HCT116 (cell line): Measurements from ENCODE around the gene BCR. TPM values are rescaled to one million over a fixed set of nuclear protein-coding genes. Genes with fewer than 3 reads are reported as not detected.

ENCODE experiments used
- ATAC-seq: fragments of 200-7000 bp; cut with Tn5 transposase; 2 replicates; pipeline ENCODE4 v1.9.1; 2020; ENCODE audit warnings: mild to moderate bottlenecking, moderate library complexity
- BruUV-seq: library from RNA; stranded (reverse); fragments of 400-500 nt; replicated peaks from 2 replicates; lab custom pipeline; 2021; lab: Mats Ljungman, UMichigan
- CTCF ChIA-PET: fragments of 300-600 bp; sonication (Branson Sonifier 250); formaldehyde crosslinking; loops from one replicate; lab custom pipeline; 2021; ENCODE audit warnings: antibody characterized with exemption; lab: Charles Lee
- POLR2A ChIA-PET: fragments of 300-600, 350-600 bp; sonication (Branson Sonifier 250); formaldehyde crosslinking; loops from one replicate; lab custom pipeline; 2021; ENCODE audit warnings: antibody characterized with exemption; lab: Charles Lee
- RAD21 ChIA-PET, 2 experiments: fragments of 300-600 bp; sonication (Branson Sonifier 250); formaldehyde crosslinking; loops; one replicate each; lab custom pipeline; 2023; ENCODE audit warnings: low total read pairs in 2 of 2; ENCODE audit not compliant: uncharacterized antibody in 2 of 2, unreplicated experiment in 2 of 2, low non-redundant PET in 1 of 2; lab: Charles Lee
- DNase-seq: peaks from one replicate; pipeline ENCODE4 v3.0.0-alpha.2; 2010; ENCODE audit warnings: low read depth, low spot score
- H2AFZ ChIP-seq: fragments of 200-600 bp; shearing (Covaris generic), sonication (generic); 2 replicates; pipeline ENCODE4 v1.6.1; 2017; ENCODE audit warnings: low read depth, mixed run types, mixed read lengths, antibody characterized with exemption, low read length; ENCODE audit not compliant: poor library complexity, severe bottlenecking
- H3K27ac ChIP-seq: 2 replicates; pipeline ENCODE4 v1.5.1; 2012; ENCODE audit warnings: low read depth, low read length
- H3K27me3 ChIP-seq: fragments of 200-600 bp; sonication (generic); 2 replicates; pipeline ENCODE4 v1.6.1; 2016; ENCODE audit warnings: mixed run types, low read length, mixed read lengths; ENCODE audit not compliant: insufficient read depth
- H3K36me3 ChIP-seq, 2 experiments: fragments of 200-500 bp in 1 of 2; fragments of 200-600 bp in 1 of 2; sonication (Bioruptor generic) in 1 of 2; sonication (generic) in 1 of 2; 2 replicates each; pipeline versions ENCODE4 v1.5.1 to v1.6.1; 2014 to 2016; ENCODE audit warnings: low read length in 2 of 2, inconsistent platforms in 1 of 2, mixed read lengths in 1 of 2, mixed run types in 1 of 2; ENCODE audit not compliant: insufficient read depth in 2 of 2, control insufficient read depth in 1 of 2
- H3K4me1 ChIP-seq, 2 experiments: fragments of 200-600 bp in 1 of 2; sonication (generic) in 1 of 2; 2 replicates each; pipeline versions ENCODE4 v1.5.1 to v1.6.1; 2012 to 2017; ENCODE audit warnings: low read length in 2 of 2, inconsistent platforms in 1 of 2, mild to moderate bottlenecking in 1 of 2, mixed read lengths in 1 of 2, mixed run types in 1 of 2, moderate library complexity in 1 of 2; ENCODE audit not compliant: insufficient read depth in 2 of 2, control insufficient read depth in 1 of 2
- H3K4me2 ChIP-seq: fragments of 200-600 bp; sonication (generic); 2 replicates; pipeline ENCODE4 v1.6.1; 2017; ENCODE audit warnings: mixed run types, low read length, mixed read lengths
- H3K4me3 ChIP-seq, 2 experiments: fragments of 200-600 bp in 1 of 2; sonication (generic) in 1 of 2; replicated peaks in 1 of 2; 2 replicates each; pipeline ENCODE4 v1.5.1; 2011 to 2016; ENCODE audit warnings: low read length in 2 of 2, control low read depth in 1 of 2, low read depth in 1 of 2, mild to moderate bottlenecking in 1 of 2, mixed read lengths in 1 of 2, mixed run types in 1 of 2
- H3K79me2 ChIP-seq: fragments of 200-600 bp; sonication (generic); 2 replicates; pipeline ENCODE4 v1.6.1; 2017; ENCODE audit warnings: mild to moderate bottlenecking, mixed run types, low read length, moderate library complexity, mixed read lengths; ENCODE audit not compliant: insufficient read depth
- H3K9ac ChIP-seq: fragments of 200-600 bp; sonication (generic); 2 replicates; pipeline ENCODE4 v1.6.1; 2016; ENCODE audit warnings: low read length, mixed read lengths
- H3K9me2 ChIP-seq: fragments of 200-600 bp; sonication (generic), shearing (Covaris generic); 2 replicates; pipeline ENCODE4 v1.6.1; 2017; ENCODE audit warnings: mixed run types, mild to moderate bottlenecking, moderate library complexity; ENCODE audit not compliant: insufficient read depth
- H3K9me3 ChIP-seq, 2 experiments: fragments of 200-500 bp in 1 of 2; fragments of 200-600 bp in 1 of 2; sonication (Bioruptor generic) in 1 of 2; sonication (generic) in 1 of 2; 2 replicates each; pipeline ENCODE4 v1.6.1; 2014 to 2017; ENCODE audit warnings: low read length in 2 of 2, mixed read lengths in 2 of 2, inconsistent platforms in 1 of 2, low read depth in 1 of 2, mild to moderate bottlenecking in 1 of 2, mixed run types in 1 of 2, moderate library complexity in 1 of 2; ENCODE audit not compliant: control insufficient read depth in 1 of 2, insufficient read depth in 1 of 2
- H4K20me1 ChIP-seq: fragments of 200-600 bp; sonication (generic), shearing (Covaris generic); 2 replicates; pipeline ENCODE4 v1.6.1; 2017; ENCODE audit warnings: mixed run types, mild to moderate bottlenecking, moderate library complexity; ENCODE audit not compliant: insufficient read depth
- CBX3 ChIP-seq: IDR thresholded peaks from 2 replicates; pipeline ENCODE4 v1.6.1; 2012; ENCODE audit warnings: low read depth
- EGR1 ChIP-seq: IDR thresholded peaks from 2 replicates; pipeline ENCODE4 v1.6.1; 2012; ENCODE audit warnings: low read depth
- ELF1 ChIP-seq: IDR thresholded peaks from 2 replicates; pipeline ENCODE4 v1.6.1; 2012; ENCODE audit warnings: low read depth, borderline replicate concordance
- JUND ChIP-seq: IDR thresholded peaks from 2 replicates; pipeline ENCODE4 v1.6.1; 2012
- POLR2AphosphoS5 ChIP-seq: IDR thresholded peaks from 2 replicates; pipeline ENCODE4 v1.6.1; 2011; ENCODE audit warnings: mild to moderate bottlenecking, low read depth, low read length, moderate library complexity
- RAD21 ChIP-seq: IDR thresholded peaks from 2 replicates; pipeline ENCODE4 v1.6.1; 2012; ENCODE audit warnings: low read depth, mild to moderate bottlenecking
- SIN3A ChIP-seq: IDR thresholded peaks from 2 replicates; pipeline ENCODE4 v1.6.1; 2012; ENCODE audit warnings: low read depth
- SP1 ChIP-seq: IDR thresholded peaks from 2 replicates; pipeline ENCODE4 v1.6.1; 2012; ENCODE audit warnings: low read depth
- ZNF274 ChIP-seq: fragments of 200-500 bp; sonication (Bioruptor generic); IDR thresholded peaks from 2 replicates; pipeline ENCODE4 v1.6.1; 2014; ENCODE audit warnings: mild to moderate bottlenecking, low read depth, low read length, inconsistent platforms
- intact Hi-C: fragments of 100-400 bp; cut with micrococcal nuclease; formaldehyde crosslinking; loops from 2 replicates; pipeline ENCODE4 v1.10.0; 2022
- total RNA-seq: library from RNA; stranded (reverse); gene quantifications from one replicate; pipeline ENCODE4 v1.2.1, GENCODE V29; 2021; ENCODE audit not compliant: unreplicated experiment
- TF ChIP-seq, protein P1 (sequence below): IDR thresholded peaks from 2 replicates; pipeline ENCODE4 v1.6.1; 2012; ENCODE audit warnings: low read depth
- TF ChIP-seq, protein P2 (sequence below), 3 experiments: fragments of 200-600 bp in 1 of 3; sonication (generic) in 1 of 3; IDR thresholded peaks in 2 of 3; conservative IDR thresholded peaks in 1 of 3; 2 replicates each; pipeline ENCODE4 v1.5.1; 2012 to 2017; ENCODE audit warnings: low read depth in 2 of 3, low read length in 2 of 3, antibody characterized with exemption in 1 of 3, borderline replicate concordance in 1 of 3, control low read depth in 1 of 3, mild to moderate bottlenecking in 1 of 3, mixed read lengths in 1 of 3, mixed run types in 1 of 3, moderate library complexity in 1 of 3; ENCODE audit not compliant: insufficient read depth in 1 of 3
- TF ChIP-seq, protein P3 (sequence below): IDR thresholded peaks from 2 replicates; pipeline ENCODE4 v1.6.1; 2012

BCR gene
- total RNA-seq, 1 experiment from 2014 or later, result 39.7 TPM

GRCh38 chr22:23158516-23159290 is 21.6 kb upstream of the BCR start (continued):
- TF ChIP-seq, protein P1, sequence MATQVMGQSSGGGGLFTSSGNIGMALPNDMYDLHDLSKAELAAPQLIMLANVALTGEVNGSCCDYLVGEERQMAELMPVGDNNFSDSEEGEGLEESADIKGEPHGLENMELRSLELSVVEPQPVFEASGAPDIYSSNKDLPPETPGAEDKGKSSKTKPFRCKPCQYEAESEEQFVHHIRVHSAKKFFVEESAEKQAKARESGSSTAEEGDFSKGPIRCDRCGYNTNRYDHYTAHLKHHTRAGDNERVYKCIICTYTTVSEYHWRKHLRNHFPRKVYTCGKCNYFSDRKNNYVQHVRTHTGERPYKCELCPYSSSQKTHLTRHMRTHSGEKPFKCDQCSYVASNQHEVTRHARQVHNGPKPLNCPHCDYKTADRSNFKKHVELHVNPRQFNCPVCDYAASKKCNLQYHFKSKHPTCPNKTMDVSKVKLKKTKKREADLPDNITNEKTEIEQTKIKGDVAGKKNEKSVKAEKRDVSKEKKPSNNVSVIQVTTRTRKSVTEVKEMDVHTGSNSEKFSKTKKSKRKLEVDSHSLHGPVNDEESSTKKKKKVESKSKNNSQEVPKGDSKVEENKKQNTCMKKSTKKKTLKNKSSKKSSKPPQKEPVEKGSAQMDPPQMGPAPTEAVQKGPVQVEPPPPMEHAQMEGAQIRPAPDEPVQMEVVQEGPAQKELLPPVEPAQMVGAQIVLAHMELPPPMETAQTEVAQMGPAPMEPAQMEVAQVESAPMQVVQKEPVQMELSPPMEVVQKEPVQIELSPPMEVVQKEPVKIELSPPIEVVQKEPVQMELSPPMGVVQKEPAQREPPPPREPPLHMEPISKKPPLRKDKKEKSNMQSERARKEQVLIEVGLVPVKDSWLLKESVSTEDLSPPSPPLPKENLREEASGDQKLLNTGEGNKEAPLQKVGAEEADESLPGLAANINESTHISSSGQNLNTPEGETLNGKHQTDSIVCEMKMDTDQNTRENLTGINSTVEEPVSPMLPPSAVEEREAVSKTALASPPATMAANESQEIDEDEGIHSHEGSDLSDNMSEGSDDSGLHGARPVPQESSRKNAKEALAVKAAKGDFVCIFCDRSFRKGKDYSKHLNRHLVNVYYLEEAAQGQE, result no peak
- TF ChIP-seq POLR2AphosphoS5, result no peak

- RAD21 ChIA-PET, result no interaction called here
- Histone ChIP-seq H2AFZ (no peak overlapping the region), H3K4me1 (no peaks in the 10 kb centered on the region), H3K27me3 (no peaks in the 10 kb centered on the region), H3K4me2 (no peak overlapping the region), H3K79me2 (no peaks in the 10 kb centered on the region), H3K9ac (no peak overlapping the region), H3K4me3 (no peak overlapping the region), H4K20me1 (no peaks in the 10 kb centered on the region), H3K9me2 (no peaks in the 10 kb centered on the region), H3K27ac (no peak overlapping the region), H3K9me3 (no peaks in the 10 kb centered on the region), H3K36me3 (no peaks in the 10 kb centered on the region)
- DNase-seq, result no peak
- POLR2A ChIA-PET, result no interaction called here
- intact Hi-C loops, result no loop called here
- no peak for ATAC-seq
- TF ChIP-seq EGR1 (no peak), RAD21 (no peak), CBX3 (no peak), SP1 (no peak), SIN3A (no peak), ELF1 (no peak), JUND (no peak), ZNF274 (no peak)
- TF ChIP-seq, protein P2, sequence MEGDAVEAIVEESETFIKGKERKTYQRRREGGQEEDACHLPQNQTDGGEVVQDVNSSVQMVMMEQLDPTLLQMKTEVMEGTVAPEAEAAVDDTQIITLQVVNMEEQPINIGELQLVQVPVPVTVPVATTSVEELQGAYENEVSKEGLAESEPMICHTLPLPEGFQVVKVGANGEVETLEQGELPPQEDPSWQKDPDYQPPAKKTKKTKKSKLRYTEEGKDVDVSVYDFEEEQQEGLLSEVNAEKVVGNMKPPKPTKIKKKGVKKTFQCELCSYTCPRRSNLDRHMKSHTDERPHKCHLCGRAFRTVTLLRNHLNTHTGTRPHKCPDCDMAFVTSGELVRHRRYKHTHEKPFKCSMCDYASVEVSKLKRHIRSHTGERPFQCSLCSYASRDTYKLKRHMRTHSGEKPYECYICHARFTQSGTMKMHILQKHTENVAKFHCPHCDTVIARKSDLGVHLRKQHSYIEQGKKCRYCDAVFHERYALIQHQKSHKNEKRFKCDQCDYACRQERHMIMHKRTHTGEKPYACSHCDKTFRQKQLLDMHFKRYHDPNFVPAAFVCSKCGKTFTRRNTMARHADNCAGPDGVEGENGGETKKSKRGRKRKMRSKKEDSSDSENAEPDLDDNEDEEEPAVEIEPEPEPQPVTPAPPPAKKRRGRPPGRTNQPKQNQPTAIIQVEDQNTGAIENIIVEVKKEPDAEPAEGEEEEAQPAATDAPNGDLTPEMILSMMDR (IDR thresholded peaks at IDR 0.05 in 2 of 3, conservative IDR thresholded peaks at IDR 0.05 in 1 of 3; ENCODE audit: borderline replicate concordance in 1 of 3, insufficient read depth in 1 of 3, low read depth in 2 of 3, low read length in 2 of 3), result no peak
- TF ChIP-seq, protein P3, sequence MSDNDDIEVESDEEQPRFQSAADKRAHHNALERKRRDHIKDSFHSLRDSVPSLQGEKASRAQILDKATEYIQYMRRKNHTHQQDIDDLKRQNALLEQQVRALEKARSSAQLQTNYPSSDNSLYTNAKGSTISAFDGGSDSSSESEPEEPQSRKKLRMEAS, result no peak
- TF ChIP-seq, protein P1, result no peak
- no TSS peak for BruUV-seq
- CTCF ChIA-PET, result no interaction called here
Observed at GRCh38 chr22:23159291-23159630, 21.0 kb upstream of the BCR start.
